Activated T-helper 1 cell treated with anti-CD3 and anti-CD28 coated beads, Interleukin-12 subunit alpha, Interleukin-12 subunit beta, Interleukin-2, Interleukin-4 antibody, amounts not matched to agents 30 ng/mL and 10 ng/mL and 1 ng/mL, durations not matched to agents 14 hours and 24 hours and 36 hours (primary cell): ENCODE results near the gene GFAP. TPM values are rescaled to one million over a fixed set of nuclear protein-coding genes. Genes with fewer than 3 reads are reported as not detected.
A peak's percentile ranks its signal among the peaks of the same experiment; 100 is the strongest.

ENCODE experiments used
- DNase-seq: peaks from one replicate; pipeline ENCODE4 v3.0.0; 2021; ENCODE audit warnings: low spot score
- H3K27ac Mint-ChIP-seq: one replicate; pipeline ENCODE4 v1.8.0; 2021; ENCODE audit warnings: mild to moderate bottlenecking, mixed read lengths
- H3K27me3 Mint-ChIP-seq: one replicate; pipeline ENCODE4 v1.8.0; 2022; ENCODE audit warnings: mild to moderate bottlenecking, moderate library complexity, mixed read lengths; ENCODE audit not compliant: insufficient read depth
- H3K36me3 Mint-ChIP-seq: one replicate; pipeline ENCODE4 v1.8.0; 2021; ENCODE audit warnings: low read depth, mixed read lengths
- H3K4me1 Mint-ChIP-seq: one replicate; pipeline ENCODE4 v1.8.0; 2021; ENCODE audit warnings: low read depth, mixed read lengths
- H3K4me3 Mint-ChIP-seq: one replicate; pipeline ENCODE4 v1.8.0; 2021; ENCODE audit warnings: mild to moderate bottlenecking, moderate library complexity, mixed read lengths
- H3K9me3 Mint-ChIP-seq: one replicate; pipeline ENCODE4 v1.8.0; 2021; ENCODE audit warnings: mixed read lengths
- intact Hi-C: fragments of 100-400 bp; cut with micrococcal nuclease; formaldehyde crosslinking; loops from one replicate; pipeline ENCODE4 v1.15.1; 2024
- total RNA-seq: library from RNA; stranded (reverse); gene quantifications from 2 replicates; pipeline ENCODE4 v1.2.3, GENCODE V29; 2022

GFAP gene
- total RNA-seq, 1 donor from 2014 or later = not detected

DNA sequence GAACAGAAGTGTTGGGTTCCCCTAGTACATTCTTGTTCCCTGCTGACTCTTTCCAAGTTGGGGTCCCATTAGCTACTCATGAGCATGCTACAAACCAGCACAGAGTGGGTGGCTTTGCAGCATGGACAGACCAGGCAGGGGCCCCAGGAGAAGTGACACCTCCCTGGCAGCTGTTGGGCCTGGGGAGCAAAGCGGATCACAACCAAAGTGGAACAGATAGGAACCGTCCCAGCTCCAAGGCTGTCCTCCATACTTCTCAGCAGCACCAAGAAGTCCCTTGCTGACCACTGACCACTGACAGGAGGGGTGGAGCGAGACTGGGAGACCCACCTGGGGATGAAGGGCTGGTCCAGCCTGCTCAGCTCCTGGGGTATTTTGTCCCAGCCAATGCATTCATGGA lies 12.4 kb upstream of the GFAP start:
- intact Hi-C loops = no loop called here
- DNase-seq = no peak
- Mint-ChIP-seq H3K27ac (peak overlapping the region; percentile 44), H3K27me3 (no peaks in the 10 kb centered on the region), H3K36me3 (peaks cover 41% of the 10 kb centered on the region), H3K4me1 (no peaks in the 10 kb centered on the region), H3K9me3 (no peaks in the 10 kb centered on the region), H3K4me3 (no peak overlapping the region)

DNA sequence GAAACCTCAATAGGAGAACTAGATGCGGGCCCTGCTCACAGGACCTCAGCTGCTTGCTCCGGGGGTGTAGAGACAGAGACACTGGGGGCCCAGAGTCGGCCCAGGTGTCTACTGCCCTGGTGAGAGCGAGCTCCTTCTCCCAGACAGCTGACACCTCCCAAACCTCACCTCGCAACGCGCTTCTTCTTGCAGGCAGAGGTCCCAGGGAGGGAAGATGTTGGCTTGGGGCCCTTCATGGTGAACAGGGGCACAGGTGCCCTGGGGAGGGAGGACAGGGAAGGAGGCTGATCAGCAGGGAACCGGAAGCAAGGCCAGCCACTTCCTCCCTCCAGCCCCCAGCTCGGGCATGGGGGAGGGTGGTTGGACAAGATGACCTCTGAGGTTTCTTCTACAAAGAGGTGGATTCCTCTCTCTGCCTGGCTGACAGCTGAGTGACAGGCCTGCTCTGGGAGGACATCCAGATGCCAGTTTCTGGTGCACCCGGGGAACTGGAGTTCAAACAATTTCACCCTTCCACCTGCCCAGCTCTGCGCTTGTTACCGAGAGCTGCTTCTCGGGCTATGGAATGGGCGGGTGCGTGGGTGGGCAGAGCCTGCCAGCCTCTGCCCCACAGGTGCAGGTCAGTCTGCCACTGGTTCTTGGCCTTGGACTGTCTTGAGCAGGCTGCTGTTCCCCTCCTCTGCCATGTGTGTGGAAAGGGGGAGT lies 11.7 kb upstream of the GFAP start:
- no peak overlapping the region for H3K4me3 Mint-ChIP-seq
- DNase-seq = no peak
- H3K4me1 Mint-ChIP-seq = no peaks in the 10 kb centered on the region
- no peaks in the 10 kb centered on the region for H3K27me3 Mint-ChIP-seq
- no peak overlapping the region for H3K27ac Mint-ChIP-seq
- intact Hi-C loops = no loop called here
- H3K9me3 Mint-ChIP-seq = no peaks in the 10 kb centered on the region
- H3K36me3 Mint-ChIP-seq = peaks cover 41% of the 10 kb centered on the region

DNA sequence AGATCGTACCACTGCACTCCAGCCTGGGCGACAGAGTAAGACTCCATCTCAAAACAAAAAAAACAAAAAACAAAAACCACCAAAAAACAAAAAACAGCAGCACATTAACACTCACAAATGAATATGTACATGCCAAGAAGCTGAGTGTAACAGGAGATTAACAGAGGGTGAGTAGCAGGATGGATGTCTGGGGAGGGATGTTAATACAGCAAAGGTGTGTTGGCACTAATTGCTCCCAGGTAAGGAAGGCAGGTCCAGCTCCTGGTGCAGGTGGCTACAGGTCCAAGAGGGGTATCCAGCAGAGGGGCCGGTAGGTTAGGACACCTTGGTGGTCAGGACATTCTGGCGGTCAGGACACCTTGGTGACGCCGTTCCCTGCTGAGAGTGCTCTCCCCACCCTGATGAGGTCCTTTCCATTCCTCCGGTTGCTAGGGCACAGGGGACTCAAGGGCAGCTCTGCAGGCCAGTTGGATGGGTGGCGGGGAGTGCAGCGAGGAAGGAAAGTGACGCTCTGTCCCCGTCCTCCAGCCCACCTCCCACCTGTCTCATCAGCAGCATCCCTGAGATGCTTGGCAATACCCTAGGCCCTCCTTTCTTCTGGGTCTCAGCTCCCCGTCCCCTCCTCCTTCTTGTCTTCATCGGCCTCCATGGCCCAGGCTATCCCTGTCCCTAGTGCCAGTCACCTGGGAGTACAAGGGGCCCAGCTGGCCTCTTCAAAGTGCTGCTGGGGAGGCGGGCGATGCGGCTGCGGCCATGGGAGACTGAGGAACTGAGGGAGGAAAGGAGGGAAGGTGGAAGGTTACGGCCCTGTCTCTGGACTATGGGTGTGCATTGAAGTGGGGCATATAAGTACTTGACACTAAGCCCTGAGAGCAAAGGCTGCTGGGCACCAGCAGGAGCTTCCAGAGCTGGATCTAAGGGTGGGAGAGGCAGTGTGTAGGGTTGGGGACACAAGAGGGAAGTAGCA lies 10.7 kb upstream of the GFAP start:
- Mint-ChIP-seq H3K4me1 (no peaks in the 10 kb centered on the region), H3K36me3 (peaks cover 33% of the 10 kb centered on the region), H3K27me3 (peaks cover 2% of the 10 kb centered on the region), H3K4me3 (no peak overlapping the region), H3K9me3 (no peaks in the 10 kb centered on the region), H3K27ac (no peak overlapping the region)
- DNase-seq = no peak
- intact Hi-C loops = no loop called here

DNA sequence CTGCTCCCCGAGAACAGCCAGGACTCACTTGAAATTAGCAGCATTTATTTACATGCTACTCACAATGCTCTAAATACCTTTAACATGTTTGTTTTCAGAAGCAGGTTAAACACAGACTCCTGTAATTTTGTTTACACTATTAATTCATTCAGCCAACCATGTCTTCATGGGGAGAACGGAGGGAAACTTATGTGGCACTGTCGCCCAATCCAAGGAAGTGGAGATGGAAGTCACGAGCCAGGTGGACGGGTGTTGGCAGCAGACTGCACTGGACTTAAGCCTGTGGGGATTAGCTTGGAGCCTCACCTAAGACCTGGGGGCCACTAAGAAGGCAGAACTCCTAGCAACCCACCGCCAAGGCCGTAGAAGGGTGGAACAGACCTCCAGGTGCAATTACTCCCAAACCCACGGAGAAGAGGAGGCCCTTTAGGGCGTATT lies 8.8 kb upstream of the GFAP start:
- Mint-ChIP-seq H3K9me3 (no peaks in the 10 kb centered on the region), H3K4me1 (peaks cover 8% of the 10 kb centered on the region), H3K27me3 (peaks cover 16% of the 10 kb centered on the region), H3K4me3 (no peak overlapping the region), H3K27ac (no peak overlapping the region), H3K36me3 (peaks cover 17% of the 10 kb centered on the region)
- intact Hi-C loops = no loop called here
- no peak for DNase-seq

DNA sequence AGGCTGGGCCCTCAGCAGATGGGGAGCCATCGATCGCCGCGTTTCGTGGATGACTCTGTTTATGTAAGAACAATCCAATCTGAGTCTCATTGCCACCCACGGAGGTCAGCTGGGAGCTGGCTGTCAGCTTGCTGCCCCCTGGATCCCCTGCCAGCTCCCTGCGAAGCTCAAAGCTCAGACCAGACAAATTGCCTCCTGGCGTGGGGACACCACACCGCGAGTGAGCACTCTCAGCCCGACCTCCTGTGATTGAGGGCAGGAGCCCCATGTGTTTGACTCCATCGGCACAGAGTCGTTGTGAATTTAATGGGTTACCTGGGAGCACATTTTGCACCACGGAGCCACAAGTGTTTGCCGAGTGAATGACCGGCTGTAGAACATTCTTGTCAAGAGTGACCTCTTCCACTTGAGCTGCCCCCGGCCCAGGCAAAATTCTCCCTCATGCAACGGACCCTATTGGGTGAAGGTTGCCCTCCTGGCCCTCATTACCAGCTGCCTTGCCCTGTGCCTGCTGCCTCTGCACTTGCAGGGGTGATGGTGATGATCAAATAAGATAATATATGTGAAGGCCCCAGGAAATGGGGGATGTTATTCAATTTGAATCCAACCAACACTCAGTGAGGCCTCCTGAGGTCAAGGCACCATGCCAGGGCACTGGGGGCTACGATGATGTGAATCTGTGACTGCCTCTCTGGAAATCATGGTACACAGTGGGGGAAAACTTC lies 7.6 kb upstream of the GFAP start:
- no peaks in the 10 kb centered on the region for H3K9me3 Mint-ChIP-seq
- DNase-seq = no peak
- peaks cover 8% of the 10 kb centered on the region for H3K4me1 Mint-ChIP-seq
- intact Hi-C loops = no loop called here
- H3K27ac Mint-ChIP-seq = no peak overlapping the region
- peaks cover 21% of the 10 kb centered on the region for H3K27me3 Mint-ChIP-seq
- peaks cover 15% of the 10 kb centered on the region for H3K36me3 Mint-ChIP-seq
- no peak overlapping the region for H3K4me3 Mint-ChIP-seq

DNA sequence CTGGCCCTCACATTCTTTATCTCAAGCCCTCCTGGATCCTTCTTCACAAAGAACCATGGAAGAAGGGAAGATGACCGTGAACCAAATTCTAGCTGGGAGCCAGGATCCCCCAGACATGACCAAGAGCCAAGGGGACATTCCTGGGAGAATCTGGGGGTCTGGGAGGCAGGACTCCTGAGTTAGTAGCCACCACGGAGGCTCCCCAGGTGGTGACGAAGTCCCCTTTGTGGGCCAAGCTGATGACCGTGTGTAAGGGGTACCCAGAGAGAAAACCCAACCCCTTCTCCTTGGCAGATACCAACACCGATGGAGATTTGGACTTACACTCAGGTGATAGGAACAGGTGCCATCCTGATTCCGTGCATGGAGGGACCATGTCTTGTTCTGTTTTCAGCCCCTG lies 6.8 kb upstream of the GFAP start:
- intact Hi-C loops = no loop called here
- Mint-ChIP-seq H3K36me3 (peaks cover 11% of the 10 kb centered on the region), H3K9me3 (no peaks in the 10 kb centered on the region), H3K27me3 (peaks cover 23% of the 10 kb centered on the region), H3K4me1 (peaks cover 8% of the 10 kb centered on the region), H3K4me3 (no peak overlapping the region), H3K27ac (no peak overlapping the region)
- DNase-seq = no peak

DNA sequence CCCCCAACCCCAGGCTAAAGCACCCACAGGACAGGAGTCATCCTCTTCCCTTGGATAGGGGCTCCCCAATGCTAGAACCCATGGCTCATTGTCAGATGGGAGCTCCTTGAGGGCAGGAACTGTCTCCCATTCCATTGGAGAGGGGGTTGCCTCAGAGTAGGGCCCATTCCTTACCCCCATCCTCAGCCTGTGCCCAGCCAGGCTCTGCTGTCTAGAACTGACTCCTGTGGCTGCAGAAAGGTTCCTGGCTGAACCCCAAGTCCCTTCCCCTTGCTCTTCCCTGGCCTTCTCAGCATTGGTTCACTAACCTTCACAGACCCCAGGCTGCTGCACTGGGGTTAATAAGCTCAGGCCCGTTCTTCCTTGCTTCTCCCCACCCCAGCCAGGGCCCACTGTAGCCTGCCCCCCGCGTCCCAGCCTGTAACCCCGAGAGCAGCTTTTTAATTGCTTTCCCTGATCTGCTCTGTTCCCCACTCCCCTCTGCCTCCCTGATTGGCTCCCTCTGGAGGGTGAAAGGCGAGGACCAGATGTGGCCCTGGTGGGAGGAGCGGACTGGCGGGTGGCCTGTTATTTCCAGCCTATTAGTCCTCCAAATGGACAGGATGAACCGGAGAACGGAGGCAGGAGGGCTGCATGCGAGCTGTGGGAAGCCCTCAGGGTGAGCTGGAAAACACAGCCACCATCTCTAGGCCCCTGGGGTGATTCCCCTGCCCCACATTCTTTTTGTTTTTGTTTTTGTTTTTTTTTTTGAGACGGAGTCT lies 6.0 kb upstream of the GFAP start:
- H3K4me3 Mint-ChIP-seq = no peak overlapping the region
- intact Hi-C loops = loop anchor here (2.0 kb wide), 1 partner anchor 25 kb away; the partner anchor contains the start of gene KIF18B
- peaks cover 7% of the 10 kb centered on the region for H3K36me3 Mint-ChIP-seq
- H3K27me3 Mint-ChIP-seq = peaks cover 23% of the 10 kb centered on the region
- H3K4me1 Mint-ChIP-seq = peaks cover 8% of the 10 kb centered on the region
- H3K27ac Mint-ChIP-seq = no peak overlapping the region
- DNase-seq = no peak
- no peaks in the 10 kb centered on the region for H3K9me3 Mint-ChIP-seq

DNA sequence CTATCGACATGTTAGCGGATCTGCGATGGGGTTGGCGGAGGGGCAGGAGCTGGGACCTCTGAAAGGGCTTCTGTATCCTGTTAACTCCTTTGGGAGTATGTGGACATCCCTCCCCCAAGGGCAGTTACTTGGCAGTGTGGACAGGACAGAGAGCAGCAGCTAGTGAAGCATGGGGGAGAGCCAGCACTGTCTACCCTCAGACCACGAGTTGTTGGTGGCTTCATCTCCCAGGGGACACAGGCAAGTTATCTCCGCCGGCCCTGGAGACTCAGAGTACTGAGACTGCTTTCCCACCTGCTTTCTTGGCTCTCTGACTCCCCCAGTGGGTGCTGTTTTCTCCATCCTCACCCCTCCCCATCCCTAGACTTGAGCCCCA lies 5.3 kb upstream of the GFAP start:
- intact Hi-C loops = loop anchor here (1.0 to 2.0 kb wide), 3 partner anchors 26 to 179 kb away; partner anchors contain the start of gene KIF18B
- peaks cover 3% of the 10 kb centered on the region for H3K36me3 Mint-ChIP-seq
- H3K4me1 Mint-ChIP-seq = peaks cover 8% of the 10 kb centered on the region
- H3K27ac Mint-ChIP-seq = no peak overlapping the region
- peaks cover 24% of the 10 kb centered on the region for H3K27me3 Mint-ChIP-seq
- no peak for DNase-seq
- no peaks in the 10 kb centered on the region for H3K9me3 Mint-ChIP-seq
- H3K4me3 Mint-ChIP-seq = no peak overlapping the region

DNA sequence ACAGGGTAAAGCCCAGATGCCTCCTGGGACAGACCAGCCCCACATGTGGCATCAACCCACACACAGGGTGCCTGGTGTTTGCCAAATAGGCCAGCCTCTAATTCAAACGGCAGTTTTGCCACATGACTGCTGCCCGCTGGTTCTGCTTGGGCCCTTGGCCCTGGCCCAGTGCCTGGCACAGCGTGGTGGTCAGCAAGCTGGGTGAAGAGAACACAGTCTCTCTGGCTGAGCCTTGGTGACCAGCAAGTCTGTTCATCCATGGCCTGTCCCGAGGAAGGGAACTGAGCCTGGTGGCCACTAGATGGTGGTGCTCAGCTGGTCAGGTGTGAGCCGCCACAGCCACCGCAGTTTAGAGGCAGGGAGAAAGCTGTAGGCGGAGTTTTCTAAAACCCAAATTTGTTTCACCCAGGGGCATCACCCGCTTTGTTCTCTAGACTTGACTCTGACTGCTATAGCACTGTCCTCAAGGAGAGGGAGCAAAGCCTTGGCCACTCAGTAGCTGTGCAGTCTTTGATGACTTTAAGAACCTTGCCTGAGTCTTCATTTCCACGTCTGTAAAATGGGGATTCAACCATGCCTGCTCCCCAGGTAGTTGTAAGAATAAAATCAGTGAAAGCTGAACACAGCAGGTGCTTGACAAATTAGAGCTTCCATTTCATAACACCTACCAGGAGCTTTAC lies 4.7 kb upstream of the GFAP start:
- H3K4me3 Mint-ChIP-seq = no peak overlapping the region
- H3K9me3 Mint-ChIP-seq = no peaks in the 10 kb centered on the region
- H3K36me3 Mint-ChIP-seq = peaks cover 1% of the 10 kb centered on the region
- intact Hi-C loops = loop anchor here (1.0 to 2.0 kb wide), 3 partner anchors 27 to 179 kb away; partner anchors contain the start of gene KIF18B
- DNase-seq = peak; percentile 50
- H3K4me1 Mint-ChIP-seq = peaks cover 8% of the 10 kb centered on the region
- peaks cover 25% of the 10 kb centered on the region for H3K27me3 Mint-ChIP-seq
- H3K27ac Mint-ChIP-seq = no peak overlapping the region

DNA sequence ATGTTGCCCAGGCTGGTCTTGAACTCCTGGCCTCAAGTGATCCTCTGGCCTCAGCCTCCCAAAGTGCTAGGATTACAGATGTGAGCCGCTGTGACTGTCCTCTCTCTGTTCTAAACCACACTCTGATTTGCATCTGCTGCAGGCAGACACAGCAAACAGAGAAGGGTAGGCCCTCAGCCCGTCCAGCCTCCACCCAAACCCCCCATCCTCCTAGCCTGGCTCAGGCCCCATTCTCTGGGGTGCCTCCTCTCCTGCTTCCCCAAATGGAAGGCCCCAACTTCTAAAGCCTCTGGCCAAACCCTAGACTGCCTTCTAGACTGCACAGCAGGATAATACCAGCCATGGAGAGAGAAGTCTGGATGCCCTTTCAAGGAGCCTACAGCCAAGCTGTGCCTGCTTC lies 4.1 kb upstream of the GFAP start:
- DNase-seq = no peak
- Mint-ChIP-seq H3K36me3 (peaks cover 1% of the 10 kb centered on the region), H3K27me3 (peaks cover 25% of the 10 kb centered on the region)

DNA sequence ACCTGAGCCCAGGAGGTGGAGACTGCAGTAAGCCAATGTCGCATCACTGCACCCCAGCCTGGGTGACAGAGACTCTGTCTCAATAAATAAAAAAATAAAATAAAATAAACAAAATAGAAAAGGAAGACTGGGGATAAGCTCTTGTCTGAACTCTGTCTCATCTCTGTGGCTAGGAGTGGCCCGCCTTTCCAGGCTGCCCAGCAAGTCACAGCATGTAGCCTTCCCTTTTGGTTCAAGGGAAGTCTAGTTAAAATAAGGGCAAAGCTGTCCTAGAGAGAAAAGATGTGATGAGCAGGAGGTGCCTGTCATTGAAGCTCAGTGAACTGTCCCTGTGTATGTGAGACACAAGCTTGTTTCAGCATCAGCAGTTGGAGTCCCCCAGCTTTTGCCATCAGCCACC lies 2.7 kb upstream of the GFAP start:
- H3K9me3 Mint-ChIP-seq = no peaks in the 10 kb centered on the region
- intact Hi-C loops = no loop called here
- peaks cover 31% of the 10 kb centered on the region for H3K27me3 Mint-ChIP-seq
- H3K4me3 Mint-ChIP-seq = no peak overlapping the region
- no peak overlapping the region for H3K27ac Mint-ChIP-seq
- DNase-seq = no peak
- H3K4me1 Mint-ChIP-seq = peaks cover 8% of the 10 kb centered on the region
- H3K36me3 Mint-ChIP-seq = no peaks in the 10 kb centered on the region

More for the DNA sequence above, 4.1 kb upstream of the GFAP start:
- Mint-ChIP-seq H3K27ac (no peak overlapping the region), H3K9me3 (no peaks in the 10 kb centered on the region), H3K4me1 (peaks cover 8% of the 10 kb centered on the region), H3K4me3 (no peak overlapping the region)
- intact Hi-C loops = no loop called here

DNA sequence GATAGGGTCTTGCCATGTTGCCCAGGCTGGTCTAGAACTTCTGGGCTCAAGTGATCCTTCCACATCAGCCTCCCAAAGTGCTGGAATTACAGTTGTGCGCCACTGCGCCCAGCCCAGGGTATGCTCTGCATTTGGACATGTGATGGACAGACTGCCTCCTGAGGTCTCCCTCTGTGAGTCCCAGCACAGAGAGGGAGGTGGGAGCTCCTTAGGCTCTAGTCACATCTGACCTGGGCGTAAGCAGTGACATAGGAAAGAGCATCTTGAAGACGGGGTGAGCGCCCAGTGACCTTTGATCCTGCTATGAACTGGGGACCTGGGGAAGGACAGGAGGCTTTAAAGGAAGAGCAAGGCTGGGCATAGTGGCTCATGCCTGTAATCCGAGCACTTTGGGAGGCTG lies 2.2 kb upstream of the GFAP start:
- Mint-ChIP-seq H3K27me3 (peaks cover 35% of the 10 kb centered on the region), H3K27ac (no peak overlapping the region), H3K4me1 (peaks cover 10% of the 10 kb centered on the region), H3K36me3 (peaks cover 1% of the 10 kb centered on the region), H3K9me3 (no peaks in the 10 kb centered on the region), H3K4me3 (no peak overlapping the region)
- intact Hi-C loops = no loop called here
- DNase-seq = no peak
